ENCODE data around the gene CEBPE.

DNA sequence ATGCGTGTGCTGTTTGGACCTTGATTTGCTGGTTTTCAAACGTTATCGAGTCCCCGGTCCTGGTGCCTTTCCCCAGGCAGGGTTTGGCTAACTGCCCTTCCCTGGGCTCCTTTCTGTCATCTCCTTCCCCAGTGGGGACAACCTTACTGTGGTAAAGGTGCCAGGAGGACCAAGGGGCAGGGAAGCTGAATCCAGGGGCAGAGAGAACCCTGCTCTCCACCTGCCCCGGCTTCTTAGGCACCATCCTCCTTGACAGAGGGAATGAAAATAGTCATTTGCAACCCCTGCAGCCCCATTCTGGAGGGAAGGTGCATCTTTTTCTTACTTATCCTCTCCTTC is 5.0 kb downstream of the CEBPE start:
- TF ChIP-seq, protein P1, sequence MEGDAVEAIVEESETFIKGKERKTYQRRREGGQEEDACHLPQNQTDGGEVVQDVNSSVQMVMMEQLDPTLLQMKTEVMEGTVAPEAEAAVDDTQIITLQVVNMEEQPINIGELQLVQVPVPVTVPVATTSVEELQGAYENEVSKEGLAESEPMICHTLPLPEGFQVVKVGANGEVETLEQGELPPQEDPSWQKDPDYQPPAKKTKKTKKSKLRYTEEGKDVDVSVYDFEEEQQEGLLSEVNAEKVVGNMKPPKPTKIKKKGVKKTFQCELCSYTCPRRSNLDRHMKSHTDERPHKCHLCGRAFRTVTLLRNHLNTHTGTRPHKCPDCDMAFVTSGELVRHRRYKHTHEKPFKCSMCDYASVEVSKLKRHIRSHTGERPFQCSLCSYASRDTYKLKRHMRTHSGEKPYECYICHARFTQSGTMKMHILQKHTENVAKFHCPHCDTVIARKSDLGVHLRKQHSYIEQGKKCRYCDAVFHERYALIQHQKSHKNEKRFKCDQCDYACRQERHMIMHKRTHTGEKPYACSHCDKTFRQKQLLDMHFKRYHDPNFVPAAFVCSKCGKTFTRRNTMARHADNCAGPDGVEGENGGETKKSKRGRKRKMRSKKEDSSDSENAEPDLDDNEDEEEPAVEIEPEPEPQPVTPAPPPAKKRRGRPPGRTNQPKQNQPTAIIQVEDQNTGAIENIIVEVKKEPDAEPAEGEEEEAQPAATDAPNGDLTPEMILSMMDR (IDR thresholded peaks at IDR 0.05; ENCODE audit: low read depth, low read length, missing input control) = no peak
- TF ChIP-seq TAF1 (conservative IDR thresholded peaks at IDR 0.05) (no peak), RAD21 (IDR thresholded peaks at IDR 0.05) (no peak)
- TF ChIP-seq, protein P2, sequence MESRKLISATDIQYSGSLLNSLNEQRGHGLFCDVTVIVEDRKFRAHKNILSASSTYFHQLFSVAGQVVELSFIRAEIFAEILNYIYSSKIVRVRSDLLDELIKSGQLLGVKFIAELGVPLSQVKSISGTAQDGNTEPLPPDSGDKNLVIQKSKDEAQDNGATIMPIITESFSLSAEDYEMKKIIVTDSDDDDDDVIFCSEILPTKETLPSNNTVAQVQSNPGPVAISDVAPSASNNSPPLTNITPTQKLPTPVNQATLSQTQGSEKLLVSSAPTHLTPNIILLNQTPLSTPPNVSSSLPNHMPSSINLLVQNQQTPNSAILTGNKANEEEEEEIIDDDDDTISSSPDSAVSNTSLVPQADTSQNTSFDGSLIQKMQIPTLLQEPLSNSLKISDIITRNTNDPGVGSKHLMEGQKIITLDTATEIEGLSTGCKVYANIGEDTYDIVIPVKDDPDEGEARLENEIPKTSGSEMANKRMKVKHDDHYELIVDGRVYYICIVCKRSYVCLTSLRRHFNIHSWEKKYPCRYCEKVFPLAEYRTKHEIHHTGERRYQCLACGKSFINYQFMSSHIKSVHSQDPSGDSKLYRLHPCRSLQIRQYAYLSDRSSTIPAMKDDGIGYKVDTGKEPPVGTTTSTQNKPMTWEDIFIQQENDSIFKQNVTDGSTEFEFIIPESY (IDR thresholded peaks at IDR 0.05) = no peak
